Measurements from ENCODE around the gene ZC3H7B. TPM values are rescaled to one million over a fixed set of nuclear protein-coding genes. Genes with fewer than 3 reads are reported as not detected.
"Not testable (repeated sequence)": the region's sequence is repeated elsewhere in the genome, so short reads cannot be mapped to it uniquely, and the experiment has no call there.

The ZC3H7B gene, protein sequence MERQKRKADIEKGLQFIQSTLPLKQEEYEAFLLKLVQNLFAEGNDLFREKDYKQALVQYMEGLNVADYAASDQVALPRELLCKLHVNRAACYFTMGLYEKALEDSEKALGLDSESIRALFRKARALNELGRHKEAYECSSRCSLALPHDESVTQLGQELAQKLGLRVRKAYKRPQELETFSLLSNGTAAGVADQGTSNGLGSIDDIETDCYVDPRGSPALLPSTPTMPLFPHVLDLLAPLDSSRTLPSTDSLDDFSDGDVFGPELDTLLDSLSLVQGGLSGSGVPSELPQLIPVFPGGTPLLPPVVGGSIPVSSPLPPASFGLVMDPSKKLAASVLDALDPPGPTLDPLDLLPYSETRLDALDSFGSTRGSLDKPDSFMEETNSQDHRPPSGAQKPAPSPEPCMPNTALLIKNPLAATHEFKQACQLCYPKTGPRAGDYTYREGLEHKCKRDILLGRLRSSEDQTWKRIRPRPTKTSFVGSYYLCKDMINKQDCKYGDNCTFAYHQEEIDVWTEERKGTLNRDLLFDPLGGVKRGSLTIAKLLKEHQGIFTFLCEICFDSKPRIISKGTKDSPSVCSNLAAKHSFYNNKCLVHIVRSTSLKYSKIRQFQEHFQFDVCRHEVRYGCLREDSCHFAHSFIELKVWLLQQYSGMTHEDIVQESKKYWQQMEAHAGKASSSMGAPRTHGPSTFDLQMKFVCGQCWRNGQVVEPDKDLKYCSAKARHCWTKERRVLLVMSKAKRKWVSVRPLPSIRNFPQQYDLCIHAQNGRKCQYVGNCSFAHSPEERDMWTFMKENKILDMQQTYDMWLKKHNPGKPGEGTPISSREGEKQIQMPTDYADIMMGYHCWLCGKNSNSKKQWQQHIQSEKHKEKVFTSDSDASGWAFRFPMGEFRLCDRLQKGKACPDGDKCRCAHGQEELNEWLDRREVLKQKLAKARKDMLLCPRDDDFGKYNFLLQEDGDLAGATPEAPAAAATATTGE
- polyA plus RNA-seq (ENCODE audit: insufficient read length in 4 of 4), result 10 to 100 TPM; 80.3 to 95.3 (median 85.7) TPM

DNA sequence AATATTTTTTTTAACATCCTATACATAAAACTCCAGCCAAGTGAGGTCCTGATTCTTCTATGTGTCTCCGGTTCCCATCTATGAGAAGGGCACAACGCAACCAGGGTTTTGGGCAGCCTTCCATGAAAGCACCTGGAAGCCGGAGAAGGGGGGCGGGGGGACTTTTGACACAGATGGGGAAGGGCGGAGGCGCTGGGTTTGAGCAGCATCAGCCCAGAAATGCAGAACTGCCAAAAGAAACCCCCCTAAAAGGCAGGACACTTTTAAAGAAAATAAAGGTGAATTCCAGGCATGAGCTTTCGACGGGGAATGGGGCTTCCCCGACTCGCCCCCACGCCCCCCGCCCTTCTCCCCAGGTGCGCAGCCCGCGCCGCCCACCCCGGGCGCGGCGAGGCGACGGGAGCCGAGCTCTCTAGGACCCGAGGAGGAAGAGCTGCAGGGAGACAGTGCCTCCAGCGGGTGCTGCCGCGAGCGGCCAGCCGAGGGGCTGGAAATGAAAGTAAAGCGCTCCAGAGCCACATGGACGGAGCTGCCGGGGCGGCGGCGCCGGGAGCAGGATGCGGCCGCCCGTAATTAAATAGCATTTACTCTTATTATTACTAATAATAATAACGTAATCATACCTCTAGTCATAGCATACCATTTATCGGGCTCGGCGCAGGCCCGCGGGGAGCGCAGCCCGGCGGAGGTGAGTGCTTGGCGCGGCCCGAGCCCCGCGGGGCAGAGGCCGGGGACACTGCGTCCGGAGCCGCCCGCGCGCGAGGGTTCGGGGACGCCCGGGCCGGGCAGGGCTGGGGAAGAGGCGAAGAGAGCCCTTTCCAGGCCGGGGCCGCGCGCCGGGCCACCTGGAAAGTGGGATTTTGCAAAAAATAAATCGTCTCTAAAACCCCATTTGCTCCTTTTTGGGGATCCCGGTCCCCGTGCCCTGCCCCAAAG, at the start of gene ZC3H7B:
TSS of gene ZC3H7B (plus strand) at position 441 of the 936 bp plus-strand sequence. CDS start 19,136 bp downstream, outside the sequence.
- DNase-seq (ENCODE audit: low read depth in 4 of 4, low spot score in 3 of 4), result peak; percentile 58 to 68 (median 64)

DNA sequence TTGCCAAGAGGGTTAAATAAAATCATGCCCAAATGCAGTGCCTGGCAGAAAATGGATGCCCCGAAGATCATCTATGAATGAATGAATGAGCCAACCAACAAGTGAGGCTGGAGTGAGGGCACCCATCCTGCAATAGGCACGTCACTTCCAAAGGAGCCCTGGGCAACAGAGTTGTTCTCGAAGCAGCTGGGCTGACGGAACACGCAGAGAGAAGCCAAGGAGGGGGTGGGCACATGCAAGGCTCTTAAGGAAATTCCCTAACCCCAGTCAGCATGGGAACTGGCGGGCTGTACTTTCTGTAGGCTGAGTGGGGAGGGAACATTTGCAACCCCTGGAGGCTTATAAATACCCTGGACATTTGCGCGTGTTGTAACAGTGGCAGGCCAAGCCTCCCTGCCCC, 49.0 kb upstream of the ZC3H7B start:
- no peak for DNase-seq (ENCODE audit: low read depth in 4 of 4, low spot score in 3 of 4)

DNA sequence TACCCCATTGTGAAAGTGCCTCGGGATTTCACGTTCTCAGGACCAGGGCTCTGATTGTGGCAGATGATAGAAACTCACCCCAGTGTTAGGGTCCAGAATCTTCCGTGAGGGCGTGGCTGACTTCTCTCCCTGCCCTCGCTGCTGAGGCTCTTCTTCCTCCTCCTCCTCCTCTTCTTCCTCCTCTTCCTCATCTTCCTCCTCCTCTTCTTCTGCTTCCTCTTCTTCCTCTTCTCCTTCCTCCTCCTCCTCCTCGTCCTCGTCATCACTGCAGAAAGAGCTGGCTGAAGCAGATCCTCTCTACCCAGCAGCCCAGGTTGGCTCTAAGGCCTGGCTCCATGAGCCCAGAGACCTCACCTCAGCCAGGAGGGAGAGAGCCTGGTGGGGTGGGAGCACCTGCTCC, 47.1 kb upstream of the ZC3H7B start:
- DNase-seq (ENCODE audit: low read depth in 4 of 4, low spot score in 3 of 4), result no peak

DNA sequence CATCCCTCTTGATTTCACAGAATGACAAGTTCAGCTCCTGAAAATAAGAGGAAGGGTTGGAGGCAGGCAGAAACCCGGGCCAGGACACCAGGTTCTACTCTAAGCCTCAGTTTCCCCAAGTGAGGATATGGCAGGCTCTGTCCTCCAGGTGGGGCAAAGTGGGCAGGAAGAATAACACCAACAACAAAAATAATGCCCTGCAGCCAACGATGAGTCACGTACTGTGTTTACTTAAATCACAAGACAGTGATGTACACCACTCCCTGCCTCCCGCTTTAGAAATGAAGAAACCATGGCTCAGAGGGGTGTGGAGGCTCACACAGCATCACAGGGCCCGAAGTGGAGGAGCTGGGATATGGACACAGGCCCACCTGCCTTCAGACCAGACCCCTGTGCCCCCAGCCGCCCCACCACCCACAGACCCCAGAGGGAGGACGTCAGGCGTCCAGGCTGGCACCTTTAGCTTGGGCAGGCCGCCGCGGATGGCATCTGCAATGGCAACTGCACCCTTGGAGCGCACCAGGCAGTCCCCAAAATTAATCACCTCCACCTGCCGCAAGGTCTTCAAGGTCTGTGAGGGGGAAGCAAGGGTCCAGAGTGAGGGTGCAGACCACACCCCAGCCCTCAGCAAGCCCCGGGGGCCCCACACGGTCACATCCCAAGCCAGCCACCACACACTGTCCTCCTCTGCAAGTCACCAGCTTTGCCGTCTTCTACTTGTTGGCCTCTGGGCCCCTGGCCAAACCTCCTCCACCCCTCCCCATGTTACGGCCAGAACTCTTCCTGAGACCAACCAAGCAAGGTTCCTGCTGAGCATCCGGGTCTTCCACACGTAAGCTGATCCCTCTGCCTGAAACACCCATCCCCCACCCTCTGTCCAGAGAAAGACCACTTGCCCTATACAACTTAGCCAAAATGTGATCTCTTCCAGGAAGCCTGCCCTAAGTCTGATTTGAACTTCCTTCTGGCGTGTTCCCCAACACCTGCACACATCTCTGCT, 44.8 kb upstream of the ZC3H7B start:
- DNase-seq (ENCODE audit: low read depth in 4 of 4, low spot score in 3 of 4), result no peak

DNA sequence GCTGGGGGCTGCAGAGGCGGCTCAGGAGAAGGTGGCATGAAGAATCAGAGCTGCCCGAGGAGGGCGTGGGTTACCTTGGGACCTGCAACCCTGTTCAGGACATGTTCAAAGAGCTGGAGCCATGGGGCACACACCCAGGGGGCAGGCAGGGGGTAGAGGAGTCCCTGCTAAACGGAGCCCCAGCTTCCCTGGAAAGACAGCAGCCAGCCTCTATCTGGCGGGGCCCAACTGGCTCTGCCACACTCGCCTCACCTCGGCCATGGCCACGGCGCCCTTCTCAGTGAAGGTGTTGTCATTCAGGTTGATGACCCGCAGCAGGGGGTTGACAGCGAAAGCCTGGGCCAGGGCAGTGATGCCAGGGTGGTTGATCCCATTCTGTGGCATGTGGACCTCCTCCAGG, 43.6 kb upstream of the ZC3H7B start:
- DNase-seq (ENCODE audit: low read depth in 4 of 4, low spot score in 3 of 4), result no peak

DNA sequence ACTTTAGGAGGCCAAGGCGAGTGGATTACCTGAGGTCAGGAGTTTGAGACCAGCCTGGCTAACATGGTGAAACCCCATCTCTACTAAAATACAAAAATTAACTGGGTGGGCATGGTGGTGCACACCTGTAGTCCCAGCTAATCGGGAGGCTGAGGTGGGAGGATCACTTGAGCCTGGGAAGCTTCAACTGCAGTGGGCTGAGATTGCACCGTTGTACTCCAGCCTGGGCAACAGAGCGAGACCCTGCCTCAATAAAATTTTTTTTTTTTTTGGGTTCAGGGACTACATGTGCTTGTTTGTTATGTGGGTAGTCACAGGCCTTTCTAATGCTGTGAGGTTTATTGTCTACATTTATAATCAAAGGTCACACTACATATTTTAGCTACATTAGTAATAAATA, 41.6 kb upstream of the ZC3H7B start:
- DNase-seq (ENCODE audit: low read depth in 4 of 4, low spot score in 3 of 4), result not testable (repeated sequence)

DNA sequence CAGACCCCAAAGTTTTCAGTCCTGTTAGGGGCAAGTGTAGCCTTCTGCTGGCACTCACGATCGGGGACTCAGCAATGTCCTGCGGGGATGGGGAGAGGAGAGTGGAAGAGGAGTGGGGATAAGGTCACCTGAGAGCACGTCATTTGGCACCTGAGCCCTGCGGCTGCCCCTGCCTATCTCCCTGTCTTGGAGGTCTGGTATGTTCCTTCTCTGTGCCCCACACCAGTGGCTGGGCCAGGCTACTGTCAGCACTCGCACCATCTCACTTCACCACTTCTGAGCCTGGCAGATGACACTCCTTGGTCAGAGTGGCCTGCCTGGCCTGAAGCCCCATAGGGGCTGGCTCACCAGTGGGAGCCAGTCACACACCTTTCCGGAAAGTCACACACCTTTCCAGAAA, 40.5 kb upstream of the ZC3H7B start:
- DNase-seq (ENCODE audit: low read depth in 4 of 4, low spot score in 3 of 4), result no peak

DNA sequence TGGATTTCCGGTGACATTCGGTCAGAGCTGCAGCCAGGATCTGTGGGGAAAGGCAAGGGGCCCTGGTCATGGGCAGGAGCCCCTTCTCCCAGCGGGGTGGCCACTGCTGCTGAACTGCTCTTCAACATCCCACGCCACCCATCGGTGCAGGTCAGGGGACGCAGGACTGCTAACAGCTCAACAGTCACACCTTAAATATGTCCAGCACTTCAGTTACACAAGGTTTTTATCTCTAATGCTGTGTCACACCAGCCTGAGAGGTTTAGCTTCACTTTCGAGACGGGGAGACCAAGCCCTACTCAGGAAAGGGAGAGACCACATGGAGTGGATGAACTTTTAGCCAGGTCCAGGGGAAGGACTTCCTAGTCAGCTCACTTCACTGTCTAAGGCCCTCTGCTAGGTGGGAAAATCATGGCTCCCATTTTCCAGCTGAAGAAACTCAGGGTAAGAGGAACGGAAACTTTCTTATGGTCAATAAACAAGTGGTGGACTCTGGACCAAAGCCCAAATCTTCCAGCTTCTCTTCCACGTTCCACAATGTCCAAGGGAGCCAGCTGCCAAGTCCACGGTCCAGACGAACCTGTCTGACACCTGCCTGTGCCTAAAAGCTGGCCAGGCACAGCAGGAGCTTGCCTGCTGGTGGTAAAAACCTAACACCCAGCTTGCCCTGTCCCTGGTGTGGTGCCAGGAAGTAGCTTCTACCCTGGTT, 39.6 kb upstream of the ZC3H7B start:
- DNase-seq (ENCODE audit: low read depth in 4 of 4, low spot score in 3 of 4), result no peak

DNA sequence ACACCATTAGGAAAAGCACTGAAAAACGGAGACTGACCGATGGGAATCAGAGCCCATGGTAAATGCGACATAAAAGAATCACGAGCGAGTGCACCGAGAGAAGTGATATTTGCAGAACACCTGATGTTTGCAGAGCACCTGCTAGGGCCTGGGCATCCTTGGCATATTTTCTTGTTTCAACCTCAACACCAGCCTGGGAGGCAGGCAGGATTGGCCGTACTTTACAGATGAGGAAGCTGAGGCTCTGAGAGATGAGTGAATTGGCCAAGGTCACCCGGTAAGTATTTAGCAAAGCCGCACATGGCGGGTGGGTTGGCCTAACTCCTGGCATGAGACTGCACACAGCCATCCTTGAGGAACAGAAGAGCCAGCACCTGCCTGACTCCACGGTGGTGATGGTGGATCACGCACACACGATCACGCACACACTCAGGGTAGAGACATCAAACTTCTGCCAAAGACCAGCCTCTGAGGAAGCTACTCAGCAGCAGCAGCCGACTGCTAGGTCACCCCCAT, 39.0 kb upstream of the ZC3H7B start:
- DNase-seq (ENCODE audit: low read depth in 4 of 4, low spot score in 3 of 4), result no peak

DNA sequence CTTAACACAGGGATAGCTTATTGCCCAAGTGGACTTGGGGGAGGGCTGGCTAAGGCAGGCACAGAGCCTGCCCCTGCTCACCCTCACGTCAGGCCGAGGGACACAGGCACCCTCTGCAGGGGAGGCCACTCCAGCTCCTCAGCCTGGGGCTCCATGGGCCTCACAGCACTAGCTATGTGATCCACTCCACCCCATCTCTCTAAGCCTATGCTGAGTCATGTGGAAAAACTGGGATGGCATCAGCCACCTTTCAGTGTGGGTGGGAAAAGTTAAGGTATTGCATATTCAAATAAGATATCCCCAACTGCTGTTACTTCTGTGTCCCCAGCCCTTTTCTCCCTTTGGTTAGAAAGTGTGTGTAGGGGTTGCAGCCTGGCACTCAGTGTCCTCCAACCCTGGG, 37.6 kb upstream of the ZC3H7B start:
- DNase-seq (ENCODE audit: low read depth in 4 of 4, low spot score in 3 of 4), result no peak

DNA sequence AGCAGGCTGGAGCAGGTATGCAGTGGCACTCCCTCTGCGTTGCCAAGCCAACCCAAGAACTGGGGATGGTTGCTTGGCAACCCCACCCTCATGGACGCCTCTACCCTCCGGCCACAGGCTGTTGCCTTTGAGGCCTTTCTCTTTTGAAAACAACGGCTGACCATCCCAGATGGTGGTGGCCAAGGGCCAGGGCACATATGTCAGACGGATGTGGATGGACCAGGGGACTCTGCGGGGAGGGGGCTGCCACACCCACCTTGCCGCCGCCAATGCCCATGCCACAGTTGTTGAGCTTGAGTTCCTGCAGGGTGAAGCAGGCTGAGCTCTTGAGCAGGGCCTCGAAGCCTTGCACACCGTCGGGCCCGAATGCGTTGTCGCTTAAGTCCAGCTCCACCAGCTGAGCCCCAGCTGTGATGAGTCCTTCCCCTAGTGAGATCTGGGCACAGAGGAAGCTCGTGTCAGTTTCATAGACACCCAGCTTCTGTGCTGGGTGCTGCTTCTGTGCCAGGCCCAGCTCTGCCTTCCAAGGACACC, 36.9 kb upstream of the ZC3H7B start:
- no peak for DNase-seq (ENCODE audit: low read depth in 4 of 4, low spot score in 3 of 4)

DNA sequence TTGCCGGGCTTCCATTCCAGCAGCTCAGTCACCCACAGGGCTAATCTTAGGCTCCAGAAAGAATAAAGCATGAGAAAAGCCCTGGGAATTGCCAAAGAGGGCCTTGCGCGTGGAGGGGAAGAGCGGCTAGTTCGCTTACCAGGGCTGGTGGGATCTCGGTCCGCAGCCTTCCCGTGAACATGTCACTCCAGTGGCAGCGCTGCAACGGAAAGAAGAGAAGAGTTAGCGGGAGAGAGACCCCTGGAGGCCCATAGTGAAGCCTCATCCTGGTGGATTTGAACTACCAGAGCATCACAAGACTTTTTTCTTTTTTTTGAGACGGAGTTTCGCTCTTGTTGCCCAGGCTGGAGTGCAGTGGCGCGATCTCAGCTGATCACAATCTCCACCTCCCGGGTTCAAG, 33.4 kb upstream of the ZC3H7B start:
- DNase-seq (ENCODE audit: low read depth in 4 of 4, low spot score in 3 of 4), result no peak

DNA sequence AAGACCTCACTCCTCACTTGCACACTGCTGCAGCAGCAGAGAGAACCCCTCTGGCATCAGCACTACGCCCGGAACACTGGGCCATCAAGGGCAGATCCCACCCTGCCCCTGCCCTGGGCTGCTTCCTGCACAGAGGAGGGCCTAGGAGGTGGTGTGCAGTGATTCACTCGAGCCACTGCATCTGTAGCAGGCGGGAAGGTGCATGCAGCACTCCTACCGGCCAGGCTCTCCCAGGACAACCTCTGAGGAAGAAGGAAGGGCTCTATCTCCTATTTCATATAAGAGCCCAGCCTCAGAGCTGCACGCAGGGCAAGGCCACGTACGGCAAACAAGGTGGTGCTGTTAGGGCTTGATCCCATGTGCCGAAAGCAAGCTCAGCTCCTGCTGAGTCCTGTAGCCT, 29.5 kb upstream of the ZC3H7B start:
- DNase-seq (ENCODE audit: low read depth in 4 of 4, low spot score in 3 of 4), result no peak

DNA sequence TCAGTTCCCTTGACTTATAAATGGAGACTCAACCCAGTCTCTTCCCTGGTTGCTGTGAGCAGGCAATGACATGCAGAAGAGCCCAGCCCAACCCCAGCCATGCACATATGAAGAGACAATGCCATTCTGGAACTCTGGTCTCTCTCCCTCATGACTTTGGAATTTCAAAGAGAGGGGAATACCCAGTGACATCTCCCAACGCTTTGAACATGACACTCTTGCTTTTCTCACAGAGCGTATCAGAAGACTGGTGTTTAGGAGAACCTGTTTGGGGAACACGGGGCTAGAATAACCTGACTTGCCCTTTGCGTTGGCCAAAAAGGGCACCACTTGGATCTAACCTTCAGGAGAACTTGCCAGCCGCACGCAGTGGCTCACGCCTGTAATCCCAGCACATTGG, 28.2 kb upstream of the ZC3H7B start:
- no peak for DNase-seq (ENCODE audit: low read depth in 4 of 4, low spot score in 3 of 4)

DNA sequence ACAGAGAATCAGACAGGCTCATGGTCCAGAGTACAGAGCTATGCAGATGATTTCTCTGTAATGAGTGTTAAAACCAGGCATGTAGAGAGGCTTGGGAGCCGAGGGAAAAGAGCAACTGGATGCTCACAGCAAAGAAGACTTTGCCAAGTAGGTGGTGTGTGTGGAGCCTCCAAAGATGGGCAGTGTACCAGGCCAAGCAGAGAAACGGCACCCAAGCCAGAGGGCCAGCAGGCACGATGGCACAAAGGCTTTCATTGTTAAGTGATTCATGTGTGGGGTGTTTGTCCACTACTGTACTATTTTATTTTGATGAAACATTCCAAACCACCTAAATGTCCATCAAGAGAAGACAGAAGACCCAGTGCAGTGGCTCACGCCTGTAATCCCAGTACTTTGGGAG, 26.5 kb upstream of the ZC3H7B start:
- no peak for DNase-seq (ENCODE audit: low read depth in 4 of 4, low spot score in 3 of 4)

DNA sequence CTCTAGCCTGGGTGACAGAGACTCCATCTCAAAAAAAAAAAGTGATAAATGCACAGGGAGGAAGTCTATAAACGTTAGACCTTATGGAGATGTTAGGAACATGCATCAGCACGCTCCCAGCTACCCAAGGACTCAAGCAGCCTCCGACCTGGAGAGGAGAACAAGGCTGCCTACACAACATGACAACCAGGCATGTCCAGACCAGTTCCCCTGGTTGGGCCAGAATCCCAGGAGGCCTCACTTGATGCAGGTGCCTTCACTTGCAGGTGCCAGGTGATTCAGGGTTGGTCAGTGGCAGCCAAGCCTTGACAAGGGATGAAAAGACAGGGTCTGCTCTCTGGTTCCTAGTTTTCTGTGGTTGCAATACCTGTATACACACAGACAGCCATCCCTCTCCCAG, 21.3 kb upstream of the ZC3H7B start:
- no peak for DNase-seq (ENCODE audit: low read depth in 4 of 4, low spot score in 3 of 4)

DNA sequence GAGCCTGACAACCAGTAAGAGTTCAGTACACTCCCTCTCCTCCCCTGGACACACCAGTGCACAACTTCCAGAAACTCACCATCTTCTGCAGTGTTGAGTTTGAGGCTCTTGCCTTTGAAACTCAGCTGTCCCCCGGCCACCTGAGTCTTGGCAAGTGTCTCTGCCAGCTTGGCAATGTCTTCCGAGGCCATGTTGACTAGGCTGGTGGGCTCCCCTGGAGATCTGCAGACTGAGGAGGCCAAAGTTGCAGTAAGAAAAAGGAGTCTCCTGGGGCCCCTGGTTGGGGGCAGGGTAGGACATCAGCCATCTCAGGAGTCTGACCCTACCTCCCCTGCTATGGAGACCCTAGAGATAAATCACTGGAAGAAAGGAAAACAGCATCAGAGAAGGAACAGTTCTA, 20.5 kb upstream of the ZC3H7B start:
- no peak for DNase-seq (ENCODE audit: low read depth in 4 of 4, low spot score in 3 of 4)

DNA sequence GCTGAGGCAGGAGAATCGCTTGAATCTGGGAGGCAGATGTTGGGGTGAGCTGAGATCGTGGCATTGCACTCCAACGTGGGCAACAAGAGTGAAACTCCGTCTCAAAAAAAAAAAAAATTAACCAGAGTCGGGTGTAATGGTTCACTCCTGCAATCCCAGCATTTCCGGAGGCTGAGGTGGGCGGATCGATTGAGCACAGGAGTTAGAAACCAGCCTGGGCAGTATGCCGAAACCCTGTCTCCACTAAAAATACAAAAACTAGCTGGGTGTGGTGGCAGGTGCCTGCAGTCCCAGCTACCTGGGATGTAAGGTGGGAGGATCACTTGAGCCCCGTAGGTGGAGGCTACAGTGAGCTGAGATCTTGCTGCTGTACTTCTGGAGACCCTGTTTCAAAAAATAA, 16.9 kb upstream of the ZC3H7B start:
- DNase-seq (ENCODE audit: low read depth in 4 of 4, low spot score in 3 of 4), result no peak

Measured in right renal pelvis (tissue), 4 donors.